Measurements from ENCODE around the gene SP100. TPM values are rescaled to one million over a fixed set of nuclear protein-coding genes. Genes with fewer than 3 reads are reported as not detected.

Gene SP100
- total and polyA plus RNA-seq, 2 of the 13 experiments (the other 11 are each of a cell fraction or from before 2014, with no cell fraction given), result 12.6 to 16.5 TPM

DNA sequence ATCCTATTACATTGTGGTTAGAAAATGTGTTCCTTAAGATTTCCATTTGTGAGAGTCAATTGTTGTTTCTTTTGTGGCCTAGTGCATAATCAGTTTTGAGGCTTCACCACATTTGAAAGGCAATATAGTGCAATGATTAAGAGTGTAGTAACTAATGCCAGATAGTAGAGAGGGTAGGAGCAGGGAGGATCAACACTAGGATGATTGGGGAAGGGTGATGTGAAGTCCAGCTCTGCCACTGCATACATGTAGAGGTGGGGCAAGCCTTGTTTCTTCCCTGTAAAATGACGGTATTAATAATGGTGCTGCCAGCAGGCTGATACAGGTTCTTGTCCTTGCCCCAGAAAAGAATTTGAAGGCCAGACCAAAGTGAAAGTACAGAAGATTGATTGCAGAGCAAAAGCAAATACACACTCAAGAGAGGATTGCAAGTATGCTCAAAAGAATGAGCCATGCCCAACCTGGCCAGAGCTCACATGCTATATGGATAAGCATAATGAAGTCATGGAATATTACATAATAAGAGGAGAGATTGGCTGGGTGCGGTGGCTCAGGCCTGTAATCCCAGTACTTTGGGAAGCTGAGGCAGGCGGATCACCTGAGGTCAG is 8.0 kb downstream of the SP100 start (continued):
- peak; percentile 28; the same call in 1 of the 2 replicates for TF ChIP-seq SOX5 (CRISPR knock-in tag; IDR thresholded peaks at IDR 0.05; ENCODE audit: borderline replicate concordance)
- peak; percentile 27 for TF ChIP-seq ZEB1 (IDR thresholded peaks at IDR 0.05; ENCODE audit: insufficient replicate concordance, low read depth)
- peak; percentile 73 for TF ChIP-seq TEAD3 (CRISPR knock-in tag; optimal IDR thresholded peaks at IDR 0.05; ENCODE audit: borderline replicate concordance)
- no peak for TF ChIP-seq CCDC6 (CRISPR knock-in tag; IDR thresholded peaks at IDR 0.05)
- TF ChIP-seq ZFP36 (IDR thresholded peaks at IDR 0.05; ENCODE audit: borderline replicate concordance, low read depth, low read length, partially characterized antibody), result no peak
- peak; percentile 57; the same call in 1 of the 2 replicates for TF ChIP-seq HMG20A (CRISPR knock-in tag; IDR thresholded peaks at IDR 0.05; ENCODE audit: borderline replicate concordance)
- 0 out of 2 replicates have a peak, but pooled peaks have one; percentile 18 for TF ChIP-seq KDM2A (CRISPR knock-in tag; IDR thresholded peaks at IDR 0.05; ENCODE audit: borderline replicate concordance, low read depth)
- peak; percentile 91 for TF ChIP-seq IRF2 (CRISPR knock-in tag; IDR thresholded peaks at IDR 0.05)
- no peak for TF ChIP-seq ZNF460 (CRISPR knock-in tag; IDR thresholded peaks at IDR 0.05; ENCODE audit: borderline replicate concordance)
- TF ChIP-seq FOXP1 (IDR thresholded peaks at IDR 0.05), result no peak
- TF ChIP-seq FOXP1 (CRISPR knock-in tag; IDR thresholded peaks at IDR 0.05), result no peak
- no peak for TF ChIP-seq PRMT3 (CRISPR knock-in tag; IDR thresholded peaks at IDR 0.05; ENCODE audit: borderline replicate concordance, low read depth)
- TF ChIP-seq ZNF781 (CRISPR knock-in tag; IDR thresholded peaks at IDR 0.05; ENCODE audit: borderline replicate concordance, not compliant biosample characterization), result no peak
- TF ChIP-seq, protein P1, sequence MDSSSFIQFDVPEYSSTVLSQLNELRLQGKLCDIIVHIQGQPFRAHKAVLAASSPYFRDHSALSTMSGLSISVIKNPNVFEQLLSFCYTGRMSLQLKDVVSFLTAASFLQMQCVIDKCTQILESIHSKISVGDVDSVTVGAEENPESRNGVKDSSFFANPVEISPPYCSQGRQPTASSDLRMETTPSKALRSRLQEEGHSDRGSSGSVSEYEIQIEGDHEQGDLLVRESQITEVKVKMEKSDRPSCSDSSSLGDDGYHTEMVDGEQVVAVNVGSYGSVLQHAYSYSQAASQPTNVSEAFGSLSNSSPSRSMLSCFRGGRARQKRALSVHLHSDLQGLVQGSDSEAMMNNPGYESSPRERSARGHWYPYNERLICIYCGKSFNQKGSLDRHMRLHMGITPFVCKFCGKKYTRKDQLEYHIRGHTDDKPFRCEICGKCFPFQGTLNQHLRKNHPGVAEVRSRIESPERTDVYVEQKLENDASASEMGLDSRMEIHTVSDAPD (CRISPR knock-in tag; IDR thresholded peaks at IDR 0.05), result peak; percentile 62
- TF ChIP-seq ZKSCAN8 (CRISPR knock-in tag; IDR thresholded peaks at IDR 0.05; ENCODE audit: borderline replicate concordance), result no peak
- no peak for TF ChIP-seq POLR2A (IDR thresholded peaks at IDR 0.05; ENCODE audit: insufficient read depth in 1 of 2, low read depth in 2 of 2, low read length in 2 of 2)
- TF ChIP-seq RELA (CRISPR knock-in tag; IDR thresholded peaks at IDR 0.05), result no peak
- no peak for TF ChIP-seq ZNF678 (CRISPR knock-in tag; IDR thresholded peaks at IDR 0.05)
- TF ChIP-seq RFX1 (IDR thresholded peaks at IDR 0.05), result no peak
- TF ChIP-seq, protein P2, sequence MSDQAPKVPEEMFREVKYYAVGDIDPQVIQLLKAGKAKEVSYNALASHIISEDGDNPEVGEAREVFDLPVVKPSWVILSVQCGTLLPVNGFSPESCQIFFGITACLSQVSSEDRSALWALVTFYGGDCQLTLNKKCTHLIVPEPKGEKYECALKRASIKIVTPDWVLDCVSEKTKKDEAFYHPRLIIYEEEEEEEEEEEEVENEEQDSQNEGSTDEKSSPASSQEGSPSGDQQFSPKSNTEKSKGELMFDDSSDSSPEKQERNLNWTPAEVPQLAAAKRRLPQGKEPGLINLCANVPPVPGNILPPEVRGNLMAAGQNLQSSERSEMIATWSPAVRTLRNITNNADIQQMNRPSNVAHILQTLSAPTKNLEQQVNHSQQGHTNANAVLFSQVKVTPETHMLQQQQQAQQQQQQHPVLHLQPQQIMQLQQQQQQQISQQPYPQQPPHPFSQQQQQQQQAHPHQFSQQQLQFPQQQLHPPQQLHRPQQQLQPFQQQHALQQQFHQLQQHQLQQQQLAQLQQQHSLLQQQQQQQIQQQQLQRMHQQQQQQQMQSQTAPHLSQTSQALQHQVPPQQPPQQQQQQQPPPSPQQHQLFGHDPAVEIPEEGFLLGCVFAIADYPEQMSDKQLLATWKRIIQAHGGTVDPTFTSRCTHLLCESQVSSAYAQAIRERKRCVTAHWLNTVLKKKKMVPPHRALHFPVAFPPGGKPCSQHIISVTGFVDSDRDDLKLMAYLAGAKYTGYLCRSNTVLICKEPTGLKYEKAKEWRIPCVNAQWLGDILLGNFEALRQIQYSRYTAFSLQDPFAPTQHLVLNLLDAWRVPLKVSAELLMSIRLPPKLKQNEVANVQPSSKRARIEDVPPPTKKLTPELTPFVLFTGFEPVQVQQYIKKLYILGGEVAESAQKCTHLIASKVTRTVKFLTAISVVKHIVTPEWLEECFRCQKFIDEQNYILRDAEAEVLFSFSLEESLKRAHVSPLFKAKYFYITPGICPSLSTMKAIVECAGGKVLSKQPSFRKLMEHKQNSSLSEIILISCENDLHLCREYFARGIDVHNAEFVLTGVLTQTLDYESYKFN (CRISPR knock-in tag; conservative IDR thresholded peaks at IDR 0.05), result peak; percentile 62
- TF ChIP-seq SPEN (CRISPR knock-in tag; IDR thresholded peaks at IDR 0.05; ENCODE audit: low read depth), result peak; percentile 50; the same call in 1 of the 2 replicates
- TF ChIP-seq DNMT1 (CRISPR knock-in tag; IDR thresholded peaks at IDR 0.05), result no peak
- TF ChIP-seq, protein P3, sequence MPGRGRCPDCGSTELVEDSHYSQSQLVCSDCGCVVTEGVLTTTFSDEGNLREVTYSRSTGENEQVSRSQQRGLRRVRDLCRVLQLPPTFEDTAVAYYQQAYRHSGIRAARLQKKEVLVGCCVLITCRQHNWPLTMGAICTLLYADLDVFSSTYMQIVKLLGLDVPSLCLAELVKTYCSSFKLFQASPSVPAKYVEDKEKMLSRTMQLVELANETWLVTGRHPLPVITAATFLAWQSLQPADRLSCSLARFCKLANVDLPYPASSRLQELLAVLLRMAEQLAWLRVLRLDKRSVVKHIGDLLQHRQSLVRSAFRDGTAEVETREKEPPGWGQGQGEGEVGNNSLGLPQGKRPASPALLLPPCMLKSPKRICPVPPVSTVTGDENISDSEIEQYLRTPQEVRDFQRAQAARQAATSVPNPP (CRISPR knock-in tag; IDR thresholded peaks at IDR 0.05), result 0 out of 2 replicates have a peak, but pooled peaks have one; percentile 31
- TF ChIP-seq ZNF260 (CRISPR knock-in tag; IDR thresholded peaks at IDR 0.05; ENCODE audit: borderline replicate concordance, low read depth), result no peak
- TF ChIP-seq HDAC1 (CRISPR knock-in tag; IDR thresholded peaks at IDR 0.05), result no peak

Measured in HepG2 (cell line).